CD14-positive monocyte (primary cell): ENCODE results near the gene ANAPC7. TPM values are rescaled to one million over a fixed set of nuclear protein-coding genes. Genes with fewer than 3 reads are reported as not detected.
A peak's percentile ranks its signal among the peaks of the same experiment; 100 is the strongest.
"Not testable (repeated sequence)": the region's sequence is repeated elsewhere in the genome, so short reads cannot be mapped to it uniquely, and the experiment has no call there.

Experiments
- DNase-seq, 3 donors: peaks; one replicate each; pipeline ENCODE4 v3.0.0-alpha.2; 2011 to 2022
- H2AFZ ChIP-seq: 2 replicates; pipeline ENCODE4 v1.6.0; 2012; ENCODE audit warnings: mild to moderate bottlenecking, low read depth, low read length, inconsistent platforms; ENCODE audit not compliant: insufficient read depth, poor library complexity, severe bottlenecking
- H3K27ac ChIP-seq, 2 donors: 1 replicate in 1 of 2; 2 replicates in 1 of 2; pipeline ENCODE4 v1.5.1; 2012 to 2013; ENCODE audit warnings: low read length in 2 of 2, control low read depth in 1 of 2, inconsistent platforms in 1 of 2, low read depth in 1 of 2, mild to moderate bottlenecking in 1 of 2
- H3K27me3 ChIP-seq, 2 donors: one replicate each; pipeline versions ENCODE4 v1.6.0 to v1.6.1; 2011 to 2013; ENCODE audit warnings: low read length in 2 of 2; ENCODE audit not compliant: control insufficient read depth in 2 of 2, insufficient read depth in 2 of 2
- H3K36me3 ChIP-seq, 2 donors: replicated peaks in 1 of 2; 1 replicate in 1 of 2; 2 replicates in 1 of 2; pipeline versions ENCODE4 v1.5.1 to v1.6.1; 2012 to 2013; ENCODE audit warnings: low read length in 2 of 2, control low read depth in 1 of 2, inconsistent platforms in 1 of 2, mild to moderate bottlenecking in 1 of 2; ENCODE audit not compliant: insufficient read depth in 2 of 2, control insufficient read depth in 1 of 2
- H3K4me1 ChIP-seq, 2 donors: 1 replicate in 1 of 2; 2 replicates in 1 of 2; pipeline versions ENCODE4 v1.5.1 to v1.6.1; 2012 to 2013; ENCODE audit warnings: low read length in 2 of 2, control low read depth in 1 of 2, inconsistent platforms in 1 of 2, mild to moderate bottlenecking in 1 of 2, moderate library complexity in 1 of 2; ENCODE audit not compliant: insufficient read depth in 2 of 2, control insufficient read depth in 1 of 2
- H3K4me2 ChIP-seq: replicated peaks from 2 replicates; pipeline ENCODE3; 2012; ENCODE audit warnings: low read length, moderate library complexity, mild to moderate bottlenecking; ENCODE audit not compliant: poor library complexity, severe bottlenecking; ENCODE audit errors: extremely low read depth
- H3K4me3 ChIP-seq, 3 experiments: fragments of 200-600 bp in 1 of 3; sonication (generic) in 1 of 3; replicated peaks in 1 of 3; 1 replicate in 2 of 3; 2 replicates in 1 of 3; pipeline ENCODE4 v1.5.1; 2011 to 2013; ENCODE audit warnings: low read length in 3 of 3, mild to moderate bottlenecking in 3 of 3, control low read depth in 2 of 3, low read depth in 2 of 3, inconsistent platforms in 1 of 3, moderate library complexity in 1 of 3
- H3K79me2 ChIP-seq: 2 replicates; pipeline ENCODE4 v1.6.0; 2012; ENCODE audit warnings: mild to moderate bottlenecking, control low read depth, inconsistent platforms, low read length, moderate library complexity; ENCODE audit not compliant: insufficient read depth
- H3K9ac ChIP-seq: 2 replicates; pipeline ENCODE4 v1.6.0; 2017; ENCODE audit warnings: low read length, mild to moderate bottlenecking; ENCODE audit not compliant: insufficient read depth, poor library complexity, severe bottlenecking
- H3K9me3 ChIP-seq, 2 donors: replicated peaks in 1 of 2; 1 replicate in 1 of 2; 2 replicates in 1 of 2; pipeline versions ENCODE4 v1.5.1 to v1.6.1; 2012 to 2013; ENCODE audit warnings: low read length in 2 of 2, control low read depth in 1 of 2; ENCODE audit not compliant: control insufficient read depth in 1 of 2, insufficient read depth in 1 of 2
- H4K20me1 ChIP-seq: 2 replicates; pipeline ENCODE4 v1.6.0; 2012; ENCODE audit warnings: mild to moderate bottlenecking, low read length, control low read depth, moderate library complexity; ENCODE audit not compliant: insufficient read depth
- H3K27ac Mint-ChIP-seq, 7 donors: one replicate each; pipeline ENCODE4 v1.8.0; 2020; ENCODE audit warnings: mild to moderate bottlenecking in 7 of 7, mixed read lengths in 7 of 7, moderate library complexity in 6 of 7, inconsistent platforms in 2 of 7
- H3K27me3 Mint-ChIP-seq, 3 donors: one replicate each; pipeline ENCODE4 v1.8.0; 2021 to 2022; ENCODE audit warnings: low read depth in 3 of 3, mild to moderate bottlenecking in 3 of 3, mixed read lengths in 3 of 3, moderate library complexity in 3 of 3, inconsistent platforms in 1 of 3
- H3K36me3 Mint-ChIP-seq, 2 donors: one replicate each; pipeline ENCODE4 v1.8.0; 2020; ENCODE audit warnings: mixed read lengths in 2 of 2, inconsistent platforms in 1 of 2, mild to moderate bottlenecking in 1 of 2
- H3K4me1 Mint-ChIP-seq: one replicate; pipeline ENCODE4 v1.8.0; 2020; ENCODE audit warnings: mild to moderate bottlenecking, mixed read lengths
- H3K4me3 Mint-ChIP-seq, 2 donors: one replicate each; pipeline ENCODE4 v1.8.0; 2020; ENCODE audit warnings: mild to moderate bottlenecking in 2 of 2, mixed read lengths in 2 of 2, moderate library complexity in 1 of 2
- H3K9me3 Mint-ChIP-seq, 7 donors: one replicate each; pipeline ENCODE4 v1.8.0; 2020 to 2022; ENCODE audit warnings: mixed read lengths in 7 of 7, mild to moderate bottlenecking in 6 of 7, moderate library complexity in 6 of 7, inconsistent platforms in 2 of 7
- CTCF ChIP-seq: fragments of 200-600 bp; IDR thresholded peaks from one replicate; pipeline ENCODE4 v1.8.0; 2022; ENCODE audit warnings: antibody characterized with exemption, mild to moderate bottlenecking
- WGBS: methylation state at CpG from one replicate; pipeline ENCODE4 v1.1.5; 2013; ENCODE audit warnings: missing lambda C conversion rate; ENCODE audit not compliant: insufficient coverage; 5-methylcytosine and 5-hydroxymethylcytosine counted together
- intact Hi-C, 2 donors: fragments of 100-400 bp; cut with micrococcal nuclease; formaldehyde crosslinking; loops; one replicate each; pipeline versions ENCODE4 v1.15.0 to v1.15.1; 2023
- polyA plus RNA-seq, 3 donors: library from polyadenylated mRNA; depleted of rRNA in 1 of 3; unstranded in 2 of 3; stranded (reverse) in 1 of 3; fragments of 300-500 nt in 2 of 3; fragments of >200 nt in 1 of 3; fragmentation: Illumina TruSeq in 2 of 3; gene quantifications; 1 replicate in 2 of 3; 2 replicates in 1 of 3; pipeline ENCODE4 v1.2.3, GENCODE V29; 2012 to 2021

ANAPC7 gene
- polyA plus RNA-seq, 3 donors, result 12.9 to 41.6 (median 17.2) TPM

- H4K20me1 ChIP-seq, result peaks cover 20% of the 10 kb centered on the region
- no peaks in the 10 kb centered on the region for H3K9me3 ChIP-seq
- peak overlapping the region in 1 of 7 donors; percentile 32 for H3K27ac Mint-ChIP-seq
- peaks cover 0 to 3% (median 3%) of the 10 kb centered on the region in 3 donors for H3K27me3 Mint-ChIP-seq
- TF ChIP-seq CTCF, result no peak
- H3K4me1 Mint-ChIP-seq, result peaks cover 4% of the 10 kb centered on the region
- no peak overlapping the region for H3K27ac ChIP-seq
- no peaks in the 10 kb centered on the region for H3K79me2 ChIP-seq
- intact Hi-C loops, result loop anchor here in 1 of 2 donors (5.0 kb wide), 1 partner anchor 330 kb away; no protein-coding TSS in a partner anchor
- H3K27me3 ChIP-seq, result no peaks in the 10 kb centered on the region
- peak overlapping the region; percentile 58 for H3K4me2 ChIP-seq
- no peaks in the 10 kb centered on the region for H3K4me1 ChIP-seq
- H3K9me3 Mint-ChIP-seq, result no peaks in the 10 kb centered on the region
- H3K36me3 Mint-ChIP-seq, result peaks cover 25 to 33% of the 10 kb centered on the region in 2 donors
- H3K9ac ChIP-seq, result no peak overlapping the region
- peaks cover 27 to 34% of the 10 kb centered on the region in 2 donors for H3K36me3 ChIP-seq
- H3K4me3 Mint-ChIP-seq, result no peak overlapping the region
- no peak for DNase-seq
- peak overlapping the region in 2 of 3 experiments; percentile 44 to 72 for H3K4me3 ChIP-seq
- no peak overlapping the region for H2AFZ ChIP-seq
- WGBS, result no CpG with 5 or more reads among the region's 12 CpGs
Measured at GRCh38 chr12:110431957-110432587, 28.6 kb upstream of the ANAPC7 start.

- not testable (repeated sequence) for H3K27me3 Mint-ChIP-seq, H3K4me1 Mint-ChIP-seq, H3K27me3 ChIP-seq, H3K9ac ChIP-seq, H3K79me2 ChIP-seq, H3K27ac ChIP-seq, H3K36me3 Mint-ChIP-seq, H3K9me3 ChIP-seq, DNase-seq, H4K20me1 ChIP-seq, H3K4me2 ChIP-seq, H3K27ac Mint-ChIP-seq, H2AFZ ChIP-seq, H3K9me3 Mint-ChIP-seq, H3K4me3 ChIP-seq, H3K4me3 Mint-ChIP-seq, H3K4me1 ChIP-seq
- intact Hi-C loops, result loop anchor here (5.0 to 10.0 kb wide), 2 partner anchors 325 to 327 kb away; no protein-coding TSS in a partner anchor
- 80% methylated on average over 8 of the region's 15 CpGs for WGBS
- peaks cover 5 to 10% of the 10 kb centered on the region in 2 donors for H3K36me3 ChIP-seq
Measured at GRCh38 chr12:110429676-110430075, 26.2 kb upstream of the ANAPC7 start.
